ENCODE results near the gene SLC22A8. TPM values are rescaled to one million over a fixed set of nuclear protein-coding genes. Genes with fewer than 3 reads are reported as not detected.
"Not testable (repeated sequence)": the region's sequence is repeated elsewhere in the genome, so short reads cannot be mapped to it uniquely, and the experiment has no call there.

SLC22A8 gene
- total RNA-seq, 1 experiment from 2014 or later, result not detected

GRCh38 chr11:62953811-62954210 is 61.8 kb downstream of the SLC22A8 start:
- DNase-seq (ENCODE audit: low spot score), result no peak

GRCh38 chr11:62948765-62949320 is 66.8 kb downstream of the SLC22A8 start:
- DNase-seq (ENCODE audit: low spot score), result no peak
- in situ Hi-C loops (cut with HindIII; ENCODE audit: low sequenced_read_pairs), result no loop called here

More at GRCh38 chr11:62953811-62954210, 61.8 kb downstream of the SLC22A8 start:
- in situ Hi-C loops (cut with HindIII; ENCODE audit: low sequenced_read_pairs), result no loop called here

GRCh38 chr11:62945538-62945937 is 70.1 kb downstream of the SLC22A8 start:
- in situ Hi-C loops (cut with HindIII; ENCODE audit: low sequenced_read_pairs); DNase-seq (ENCODE audit: low spot score): not testable (repeated sequence)

Other genes with a start within 250 kb of the SLC22A8 start
- 38.3 and 55.0 TPM in 2 replicates for gene TAF6L, start 244.4 kb downstream of the SLC22A8 start, total RNA-seq (2014; rRNA removed; shearing (Covaris generic))
- 33.6 and 103 TPM in 2 replicates for gene TMEM179B, start 228.4 kb downstream of the SLC22A8 start, total RNA-seq (2014; rRNA removed; shearing (Covaris generic))
- gene TMEM223, start 223.8 kb downstream of the SLC22A8 start, total RNA-seq (2014; rRNA removed; shearing (Covaris generic)), result 52.9 and 55.5 TPM in 2 replicates
- 10.2 and 23.3 TPM in 2 replicates for gene NXF1, start 210.4 kb downstream of the SLC22A8 start, total RNA-seq (2014; rRNA removed; shearing (Covaris generic))
- 40.9 and 49.0 TPM in 2 replicates for gene STX5, start 183.8 kb downstream of the SLC22A8 start, total RNA-seq (2014; rRNA removed; shearing (Covaris generic))
- gene TEX54, start 183.0 kb downstream of the SLC22A8 start, total RNA-seq (2014; rRNA removed; shearing (Covaris generic)), result not detected in 2 replicates
- gene WDR74, start 176.3 kb downstream of the SLC22A8 start, total RNA-seq (2014; rRNA removed; shearing (Covaris generic)), result 103 and 110 TPM in 2 replicates
- gene SLC3A2, start 134.9 kb downstream of the SLC22A8 start, total RNA-seq (2014; rRNA removed; shearing (Covaris generic)), result 225 and 239 TPM in 2 replicates
- not detected in 2 replicates for gene CHRM1, start 94.5 kb downstream of the SLC22A8 start, total RNA-seq (2014; rRNA removed; shearing (Covaris generic))
- not detected in 2 replicates for gene SLC22A6, start 30.9 kb downstream of the SLC22A8 start, total RNA-seq (2014; rRNA removed; shearing (Covaris generic))
- gene SLC22A24, start 128.4 kb upstream of the SLC22A8 start, total RNA-seq (2014; rRNA removed; shearing (Covaris generic)), result not detected in 2 replicates
- gene SLC22A25, start 227.8 kb upstream of the SLC22A8 start, total RNA-seq (2014; rRNA removed; shearing (Covaris generic)), result not detected in 2 replicates

Data from G401 (cell line).